Neutrophil (primary cell): ENCODE results near the gene CENPB.

Experiments
- H3K27ac ChIP-seq: fragments of 200-600 bp; sonication (generic); 2 replicates; pipeline ENCODE4 v1.5.1; 2016; ENCODE audit warnings: mild to moderate bottlenecking, moderate library complexity
- H3K27me3 ChIP-seq: fragments of 200-600 bp; sonication (generic); 2 replicates; pipeline ENCODE4 v1.6.0; 2016; ENCODE audit warnings: mild to moderate bottlenecking
- H3K36me3 ChIP-seq: fragments of 200-600 bp; sonication (generic); 2 replicates; pipeline ENCODE4 v1.5.1; 2017
- H3K4me1 ChIP-seq, 2 experiments: fragments of 200-600 bp in 1 of 2; sonication (generic) in 1 of 2; 1 replicate in 1 of 2; 2 replicates in 1 of 2; pipeline versions ENCODE4 v1.5.1 to v1.6.1; 2013 to 2016; ENCODE audit warnings: low read depth in 1 of 2, low read length in 1 of 2, mild to moderate bottlenecking in 1 of 2, moderate library complexity in 1 of 2; ENCODE audit not compliant: control insufficient read depth in 1 of 2, insufficient read depth in 1 of 2
- H3K4me3 ChIP-seq, 2 experiments: fragments of 200-600 bp in 1 of 2; sonication (generic) in 1 of 2; 1 replicate in 1 of 2; 2 replicates in 1 of 2; pipeline ENCODE4 v1.5.1; 2013 to 2016; ENCODE audit warnings: low read depth in 1 of 2, low read length in 1 of 2, mild to moderate bottlenecking in 1 of 2, moderate library complexity in 1 of 2
- H3K9me3 ChIP-seq: fragments of 200-600 bp; sonication (generic); 2 replicates; pipeline ENCODE4 v1.5.1; 2016
- CTCF ChIP-seq: fragments of 200-600 bp; sonication (generic); IDR thresholded peaks from 2 replicates; pipeline ENCODE4 v1.5.1; 2016; ENCODE audit warnings: antibody characterized with exemption

CENPB gene

GRCh38 chr20:3758566-3758965, 28.0 kb downstream of the CENPB start:
- no peaks in the 10 kb centered on the region for H3K27me3 ChIP-seq
- H3K27ac ChIP-seq: no peak overlapping the region
- H3K4me3 ChIP-seq: no peak overlapping the region
- peaks cover 45% of the 10 kb centered on the region for H3K36me3 ChIP-seq
- TF ChIP-seq CTCF: no peak
- peaks cover 15 to 16% of the 10 kb centered on the region in 2 experiments for H3K4me1 ChIP-seq
- no peaks in the 10 kb centered on the region for H3K9me3 ChIP-seq

GRCh38 chr20:3757268-3757667, 29.3 kb downstream of the CENPB start:
- no peak overlapping the region for H3K27ac ChIP-seq

GRCh38 chr20:3755814-3756480, 30.6 kb downstream of the CENPB start:
- Histone ChIP-seq H3K27ac (no peak overlapping the region), H3K9me3 (no peaks in the 10 kb centered on the region), H3K4me1 (peaks cover 18 to 23% of the 10 kb centered on the region in 2 experiments), H3K36me3 (peaks cover 55% of the 10 kb centered on the region), H3K4me3 (no peak overlapping the region), H3K27me3 (peaks cover 7% of the 10 kb centered on the region)
- no peak for TF ChIP-seq CTCF

More at GRCh38 chr20:3757268-3757667, 29.3 kb downstream of the CENPB start:
- Histone ChIP-seq H3K27me3 (peaks cover under 1% of the 10 kb centered on the region), H3K36me3 (peaks cover 47% of the 10 kb centered on the region), H3K4me1 (peaks cover 10 to 18% of the 10 kb centered on the region in 2 experiments), H3K9me3 (no peaks in the 10 kb centered on the region), H3K4me3 (no peak overlapping the region)
- no peak for TF ChIP-seq CTCF

GRCh38 chr20:3755269-3755668, 31.3 kb downstream of the CENPB start:
- Histone ChIP-seq H3K27me3 (peaks cover 7% of the 10 kb centered on the region), H3K9me3 (no peaks in the 10 kb centered on the region), H3K4me1 (peaks cover 18 to 22% of the 10 kb centered on the region in 2 experiments), H3K4me3 (no peak overlapping the region), H3K36me3 (peaks cover 59% of the 10 kb centered on the region), H3K27ac (no peak overlapping the region)
- no peak for TF ChIP-seq CTCF

GRCh38 chr20:3754276-3754630, 32.3 kb downstream of the CENPB start:
- H3K4me3 ChIP-seq: no peak overlapping the region
- no peak for TF ChIP-seq CTCF
- peaks cover 7% of the 10 kb centered on the region for H3K27me3 ChIP-seq
- H3K9me3 ChIP-seq: no peaks in the 10 kb centered on the region
- H3K27ac ChIP-seq: no peak overlapping the region
- peaks cover 18 to 22% of the 10 kb centered on the region in 2 experiments for H3K4me1 ChIP-seq
- H3K36me3 ChIP-seq: peaks cover 58% of the 10 kb centered on the region
